GM12878 (cell line): ENCODE data around the gene HCN4. TPM values are rescaled to one million over a fixed set of nuclear protein-coding genes. Genes with fewer than 3 reads are reported as not detected.

Experiments used
- ATAC-seq: fragments of 200-7000 bp; cut with Tn5 transposase; 3 replicates; pipeline ENCODE4 v1.9.1; 2020; ENCODE audit warnings: mild to moderate bottlenecking, moderate library complexity
- BruUV-seq: library from RNA; stranded (reverse); fragments of 400-500 nt; replicated peaks from 2 replicates; lab custom pipeline; 2021; lab: Mats Ljungman, UMichigan
- CTCF ChIA-PET: fragments of 300-600 bp; sonication (Branson Sonifier 250); formaldehyde crosslinking; extraction: SDS; loops from one replicate; lab custom pipeline; 2021; ENCODE audit warnings: inconsistent platforms; lab: Yijun Ruan, JAX
- POLR2A ChIA-PET: fragments of 350-600 bp; formaldehyde crosslinking; extraction: SDS; loops from one replicate; lab custom pipeline; 2021; ENCODE audit warnings: inconsistent platforms; lab: Charles Lee
- RAD21 ChIA-PET: fragments of 300-600 bp; sonication (Branson Sonifier 250); formaldehyde crosslinking; loops from one replicate; lab custom pipeline; 2023; ENCODE audit warnings: antibody characterized with exemption; ENCODE audit not compliant: unreplicated experiment; lab: Charles Lee
- SMC1A ChIA-PET: fragments of 300-600 bp; sonication (Branson Sonifier 250); formaldehyde crosslinking; loops from one replicate; lab custom pipeline; 2023; ENCODE audit not compliant: unreplicated experiment, uncharacterized antibody; lab: Charles Lee
- DNase-seq: peaks from one replicate; pipeline ENCODE4 v3.0.0-alpha.2; 2011; ENCODE audit warnings: low read depth, low spot score
- FAIRE-seq: peaks from 3 replicates; lab custom pipeline; 2011; peaks lifted over from hg19 to GRCh38; lab: Jason Lieb, UNC
- H2AFZ ChIP-seq: 2 replicates; pipeline ENCODE4 v1.6.0; 2011; ENCODE audit warnings: low read depth, low read length, control low read depth; ENCODE audit not compliant: control insufficient read depth
- H3K27ac ChIP-seq: 2 replicates; pipeline ENCODE4 v1.5.1; 2011; ENCODE audit warnings: control low read depth; ENCODE audit not compliant: control insufficient read depth, insufficient read depth
- H3K27me3 ChIP-seq, 2 experiments: replicated peaks in 1 of 2; 2 replicates each; pipeline versions ENCODE4 v1.6.0 to v1.6.1; 2011; ENCODE audit warnings: low read length in 1 of 2; ENCODE audit not compliant: control insufficient read depth in 2 of 2, insufficient read depth in 2 of 2
- H3K36me3 ChIP-seq, 2 experiments: 2 replicates each; pipeline ENCODE4 v1.5.1; 2011; ENCODE audit warnings: low read length in 1 of 2; ENCODE audit not compliant: control insufficient read depth in 2 of 2, insufficient read depth in 2 of 2
- H3K4me1 ChIP-seq: 2 replicates; pipeline ENCODE4 v1.6.1; 2011; ENCODE audit warnings: mild to moderate bottlenecking, low read length, moderate library complexity, mixed read lengths; ENCODE audit not compliant: control insufficient read depth, insufficient read depth
- H3K4me2 ChIP-seq: 2 replicates; pipeline ENCODE4 v1.6.0; 2011; ENCODE audit warnings: control low read depth; ENCODE audit not compliant: control insufficient read depth, insufficient read depth
- H3K4me3 ChIP-seq: fragments of 200-600 bp; sonication (generic); 2 replicates; pipeline ENCODE4 v1.5.1; 2016
- H3K79me2 ChIP-seq: 2 replicates; pipeline ENCODE4 v1.6.0; 2011; ENCODE audit warnings: low read length; ENCODE audit not compliant: control insufficient read depth, insufficient read depth
- H3K9ac ChIP-seq: 2 replicates; pipeline ENCODE4 v1.8.0; 2011; ENCODE audit warnings: low read length, control low read depth, mixed read lengths; ENCODE audit not compliant: control insufficient read depth, insufficient read depth
- H3K9me3 ChIP-seq: replicated peaks from 3 replicates; pipeline ENCODE4 v1.5.1; 2011; ENCODE audit warnings: mild to moderate bottlenecking, low read length; ENCODE audit not compliant: control insufficient read depth, insufficient read depth
- H4K20me1 ChIP-seq: 2 replicates; pipeline ENCODE4 v1.6.0; 2011; ENCODE audit not compliant: control insufficient read depth, insufficient read depth
- CEBPZ ChIP-seq: fragments of 150-350 bp; IDR thresholded peaks from 2 replicates; pipeline ENCODE4 v1.6.1; 2016; ENCODE audit warnings: low read depth, low read length
- FOXM1 ChIP-seq: IDR thresholded peaks from 2 replicates; pipeline ENCODE4 v1.6.1; 2012; ENCODE audit warnings: low read depth, mild to moderate bottlenecking, inconsistent platforms, low read length, moderate library complexity
- GATAD2B ChIP-seq: fragments of 450-650 bp; conservative IDR thresholded peaks from 2 replicates; pipeline ENCODE4 v1.6.1; 2017; ENCODE audit warnings: low read depth, mild to moderate bottlenecking, moderate library complexity
- HDAC6 ChIP-seq: fragments of 200-600 bp; sonication (generic); IDR thresholded peaks from one replicate; pipeline ENCODE4 v1.8.0; 2017; ENCODE audit warnings: antibody characterized with exemption; ENCODE audit not compliant: unreplicated experiment
- IRF3 ChIP-seq: fragments of 450-650 bp; IDR thresholded peaks from 2 replicates; pipeline ENCODE4 v1.6.1; 2014; ENCODE audit warnings: mild to moderate bottlenecking
- MEF2B ChIP-seq: fragments of 450-650 bp; IDR thresholded peaks from 2 replicates; pipeline ENCODE4 v1.6.1; 2018; ENCODE audit warnings: mild to moderate bottlenecking, moderate library complexity; ENCODE audit not compliant: partially characterized antibody, poor library complexity, severe bottlenecking
- SUZ12 ChIP-seq: fragments of 200-600 bp; sonication (generic); IDR thresholded peaks from one replicate; pipeline ENCODE4 v1.6.1; 2018; ENCODE audit warnings: antibody characterized with exemption, mild to moderate bottlenecking; ENCODE audit not compliant: unreplicated experiment
- USF1 ChIP-seq: IDR thresholded peaks from 2 replicates; pipeline ENCODE4 v1.6.1; 2011; ENCODE audit warnings: borderline replicate concordance, low read depth, mild to moderate bottlenecking, moderate library complexity, mixed read lengths, low read length; ENCODE audit not compliant: insufficient read depth; ENCODE audit errors: extremely low read length
- ZNF622 ChIP-seq: fragments of 450-650 bp; IDR thresholded peaks from 2 replicates; pipeline ENCODE4 v1.6.1; 2017; ENCODE audit warnings: mild to moderate bottlenecking, inconsistent platforms
- WGBS: methylation state at CpG from one replicate; pipeline ENCODE4 v1.1.6; 2016; ENCODE audit warnings: low lambda C conversion rate; ENCODE audit not compliant: insufficient replicate concordance, insufficient coverage; ENCODE audit errors: missing lambda C conversion rate; 5-methylcytosine and 5-hydroxymethylcytosine counted together
- in situ Hi-C: fragments of 300-500 bp; cut with MboI; formaldehyde crosslinking; loops from 9 replicates; pipeline ENCODE4 v1.14.3; 2018; ENCODE audit warnings: mixed read lengths
- intact Hi-C: fragments of 100-400 bp; cut with micrococcal nuclease; formaldehyde crosslinking; loops from one replicate; pipeline ENCODE4 v1.14.2; 2022; ENCODE audit not compliant: unreplicated experiment
- polyA plus RNA-seq, 11 experiments: library from polyadenylated mRNA; depleted of rRNA in 4 of 11; unstranded in 6 of 11; stranded (reverse) in 5 of 11; fragments of >200 nt; fragmentation: Nextera tagmentation in 4 of 11; fragmentation: Illumina TruSeq in 1 of 11; extraction: Ambion mirVana in 4 of 11; extraction: Trizol in 1 of 11; gene quantifications; 1 replicate in 1 of 11; 2 replicates in 10 of 11; pipeline versions ENCODE4 v1.2.1 to v1.2.3, GENCODE V29; 2011 to 2016; ENCODE audit warnings: inconsistent platforms in 2 of 11, missing spikeins in 2 of 11, low read depth in 1 of 11
- total RNA-seq, 4 experiments: library from RNA; depleted of rRNA in 3 of 4; stranded (reverse); fragments of >200 nt in 3 of 4; fragmentation: Illumina TruSeq in 1 of 4; extraction: Trizol in 1 of 4; gene quantifications; 2 replicates each; pipeline versions ENCODE4 v1.2.1 to v1.2.3, GENCODE V29; 2013 to 2021

Gene HCN4
- total and polyA plus RNA-seq, 10 of the 15 experiments (the other 5 are each of a cell fraction or from before 2014, with no cell fraction given), result 0.03 to 0.10 TPM; not detected in 8

GRCh38 chr15:73371812-73372211 lies 3.1 kb upstream of the HCN4 start:
- WGBS, result 0% methylated on average over 2 of the region's 2 CpGs
- ChIA-PET CTCF (no interaction called here), RAD21 (no interaction called here), SMC1A (no interaction called here)
- FAIRE-seq (no peak), ATAC-seq (no peak), DNase-seq (no peak)
- in situ Hi-C loops, result no loop called here
- BruUV-seq, result no TSS peak
- H3K27me3 ChIP-seq, result peaks cover 3 to 4% of the 10 kb centered on the region in 2 experiments; a peak in 3 of 4 replicates
- no peaks in the 10 kb centered on the region for H3K4me1 ChIP-seq
- no peaks in the 10 kb centered on the region for H3K9me3 ChIP-seq
- no peaks in the 10 kb centered on the region for H4K20me1 ChIP-seq
- no peaks in the 10 kb centered on the region for H3K79me2 ChIP-seq
- no peak overlapping the region for H3K4me3 ChIP-seq
- H2AFZ ChIP-seq, result no peak overlapping the region
- H3K4me2 ChIP-seq, result no peak overlapping the region
- no peaks in the 10 kb centered on the region for H3K36me3 ChIP-seq
- intact Hi-C loops, result no loop called here
- TF ChIP-seq FOXM1 (no peak), GATAD2B (no peak), HDAC6 (no peak), MEF2B (no peak)
- TF ChIP-seq, all 136 proteins: peak for 0
- Histone ChIP-seq H3K9ac (no peak overlapping the region), H3K27ac (no peak overlapping the region)
- POLR2A ChIA-PET, result no interaction called here

GRCh38 chr15:73370151-73370550 lies 1.4 kb upstream of the HCN4 start:
- H3K9me3 ChIP-seq, result no peaks in the 10 kb centered on the region
- ChIA-PET SMC1A (no interaction called here), RAD21 (no interaction called here), POLR2A (no interaction called here), CTCF (no interaction called here)
- no peak for FAIRE-seq
- H4K20me1 ChIP-seq, result no peaks in the 10 kb centered on the region
- no peak for ATAC-seq
- peaks cover 3 to 10% of the 10 kb centered on the region in 2 experiments; a peak in 3 of 4 replicates for H3K27me3 ChIP-seq
- no peak overlapping the region for H3K4me3 ChIP-seq
- H3K9ac ChIP-seq, result no peak overlapping the region
- no peak for DNase-seq
- H3K79me2 ChIP-seq, result no peaks in the 10 kb centered on the region
- in situ Hi-C loops, result no loop called here
- no peaks in the 10 kb centered on the region for H3K36me3 ChIP-seq
- H3K4me1 ChIP-seq, result no peaks in the 10 kb centered on the region
- WGBS, result 2% methylated on average over 3 of the region's 3 CpGs
- H3K27ac ChIP-seq, result no peak overlapping the region
- H3K4me2 ChIP-seq, result no peak overlapping the region
- intact Hi-C loops, result no loop called here
- no peak overlapping the region for H2AFZ ChIP-seq
- no TSS peak for BruUV-seq
- no peak for TF ChIP-seq CEBPZ
- no peak for TF ChIP-seq IRF3
- no peak for TF ChIP-seq USF1
- TF ChIP-seq ZNF622, result no peak
- no peak for TF ChIP-seq SUZ12
